HG03103 (cell line): Measurements from ENCODE around the gene BTG1.

Experiments
- ATAC-seq: cut with Tn5 transposase; IDR thresholded peaks from one replicate; pipeline ENCODE4 v1.9.1; 2021; ENCODE audit warnings: low read depth; ENCODE audit not compliant: unreplicated experiment

BTG1 gene, protein sequence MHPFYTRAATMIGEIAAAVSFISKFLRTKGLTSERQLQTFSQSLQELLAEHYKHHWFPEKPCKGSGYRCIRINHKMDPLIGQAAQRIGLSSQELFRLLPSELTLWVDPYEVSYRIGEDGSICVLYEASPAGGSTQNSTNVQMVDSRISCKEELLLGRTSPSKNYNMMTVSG

DNA sequence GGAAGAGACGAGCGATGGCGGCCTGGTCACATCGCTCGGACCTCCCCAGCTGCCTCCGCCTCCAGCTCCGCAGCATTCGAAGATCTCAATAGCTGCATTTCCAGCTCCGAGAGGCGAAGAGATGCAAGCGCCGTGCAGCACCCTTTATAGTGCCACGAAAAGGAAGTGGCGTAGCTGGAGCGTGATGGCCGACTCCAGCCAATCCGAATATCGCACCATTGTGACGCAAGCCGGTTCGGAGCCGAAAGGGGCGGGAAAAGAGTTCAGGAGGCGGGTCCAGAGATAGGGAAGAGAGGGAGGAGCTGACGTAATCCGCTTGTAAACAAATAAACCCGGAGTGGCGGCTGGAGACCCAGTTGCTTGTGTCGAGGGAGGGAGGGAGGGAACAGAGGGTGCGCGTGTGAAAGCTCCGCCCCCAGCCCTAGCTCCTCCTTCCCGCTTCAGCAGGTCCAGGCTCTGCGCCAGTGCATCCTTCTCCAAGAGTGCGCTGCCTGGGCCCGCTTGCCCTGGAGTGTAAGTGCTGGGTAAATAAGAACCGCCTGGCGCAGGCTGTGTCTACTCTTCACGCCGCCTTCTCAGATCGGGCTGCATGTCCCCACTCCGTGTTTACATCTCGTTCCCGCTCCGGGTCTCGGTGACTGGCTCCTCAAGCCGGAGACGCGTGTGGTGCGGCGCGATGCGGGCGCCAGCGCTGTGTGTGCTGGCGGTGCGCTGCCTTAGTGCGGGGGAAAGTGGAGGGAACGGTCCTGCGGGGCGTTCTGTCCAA is at the start of gene BTG1:
Gene BTG1 (minus strand): TSS at position 116 of the 766 bp plus-strand sequence. CDS start 311 bp downstream, outside the sequence.
- peak; percentile 60 for ATAC-seq

DNA sequence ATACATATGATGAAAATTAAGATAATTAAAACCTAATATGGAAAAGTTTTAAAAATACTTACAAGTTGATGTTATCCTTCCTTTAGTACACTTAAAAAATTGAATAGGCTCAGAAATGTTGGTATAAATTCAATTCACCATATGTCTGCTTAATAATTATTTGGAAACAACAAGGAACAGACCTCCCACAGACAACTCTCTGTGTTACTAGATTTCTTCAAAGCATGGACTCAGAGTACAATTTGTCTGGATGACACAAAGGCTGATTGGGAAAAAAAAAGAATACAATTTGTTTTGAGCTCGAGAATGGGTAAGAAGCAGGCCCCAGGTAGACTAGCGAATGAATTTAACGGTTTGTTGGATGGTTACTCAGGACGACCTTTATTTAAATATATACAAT is 48.9 kb upstream of the BTG1 start:
- no peak for ATAC-seq

DNA sequence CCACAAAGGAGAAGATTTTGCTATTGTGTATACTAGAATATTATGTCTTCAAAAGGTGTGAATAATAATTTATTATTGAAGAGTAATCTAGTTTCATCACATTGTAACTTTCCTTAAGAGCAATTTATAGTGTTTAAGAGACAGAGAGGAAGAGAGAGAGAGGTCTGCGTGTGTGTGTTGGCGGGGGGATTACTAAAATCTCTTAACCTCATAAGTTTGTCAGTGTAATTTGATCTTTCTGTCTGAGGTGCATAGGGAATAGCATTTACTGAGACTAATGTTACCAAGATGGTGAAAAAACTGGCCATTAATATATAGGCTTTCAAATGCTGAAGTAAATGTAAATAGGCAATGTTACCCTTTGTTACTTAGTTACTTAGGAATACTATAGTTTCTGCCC is 48.2 kb upstream of the BTG1 start:
- no peak for ATAC-seq

- ATAC-seq: no peak
Measured at GRCh38 chr12:92193063-92193462, 47.4 kb upstream of the BTG1 start.

- ATAC-seq: no peak
Measured at GRCh38 chr12:92192360-92192759, 46.7 kb upstream of the BTG1 start.

DNA sequence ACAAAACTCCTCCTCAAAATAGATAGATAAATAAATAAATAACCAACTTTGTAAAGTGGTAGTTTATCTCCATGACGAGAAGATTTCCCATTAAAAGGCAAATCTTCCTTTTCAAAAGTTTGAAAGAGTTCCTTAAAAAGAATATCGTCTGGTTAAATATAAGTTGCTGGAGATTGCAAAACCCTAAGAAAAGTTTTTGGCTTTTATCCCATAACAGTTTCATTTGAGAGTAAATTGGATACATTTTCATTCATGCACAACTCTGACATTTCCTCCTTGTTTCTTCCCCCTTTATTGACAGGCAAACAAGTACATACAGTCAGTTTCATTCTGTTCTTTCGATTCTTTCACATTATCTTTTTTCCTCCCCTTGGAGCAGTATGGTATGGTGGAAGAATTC is 45.4 kb upstream of the BTG1 start:
- ATAC-seq: no peak

DNA sequence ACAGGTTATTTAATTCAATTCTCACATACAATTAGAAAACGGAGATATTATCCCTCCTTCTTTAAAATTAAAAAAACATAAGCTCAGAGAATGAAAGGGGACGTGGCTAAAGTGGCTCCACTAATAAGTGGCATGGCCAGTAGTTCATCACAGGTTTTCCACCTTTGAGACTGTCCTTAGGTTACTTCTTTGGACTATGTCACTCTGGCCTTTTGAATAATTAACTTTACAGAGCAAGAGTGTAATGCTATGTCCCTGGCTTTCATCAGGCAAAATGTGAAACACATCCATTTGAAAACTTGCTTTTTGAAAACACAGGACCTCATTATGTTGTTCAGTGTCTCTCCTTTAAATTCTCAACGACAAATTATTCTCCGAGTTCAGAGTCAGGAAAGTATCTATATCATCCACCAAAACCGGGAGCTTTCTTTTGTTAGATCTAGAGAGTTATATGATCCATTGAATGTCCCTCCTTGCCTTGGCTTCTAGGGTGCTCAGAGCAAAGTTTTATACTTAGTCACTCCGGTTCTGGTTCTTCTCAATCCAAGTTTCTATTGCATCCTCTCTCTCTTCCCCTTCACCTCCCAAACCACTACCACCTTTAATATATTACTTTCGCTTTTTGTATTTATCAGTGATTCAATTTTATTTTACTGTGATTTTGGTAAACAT is 43.0 kb upstream of the BTG1 start:
- ATAC-seq: no peak

GRCh38 chr12:92186038-92186470 is 40.4 kb upstream of the BTG1 start:
- no peak for ATAC-seq

DNA sequence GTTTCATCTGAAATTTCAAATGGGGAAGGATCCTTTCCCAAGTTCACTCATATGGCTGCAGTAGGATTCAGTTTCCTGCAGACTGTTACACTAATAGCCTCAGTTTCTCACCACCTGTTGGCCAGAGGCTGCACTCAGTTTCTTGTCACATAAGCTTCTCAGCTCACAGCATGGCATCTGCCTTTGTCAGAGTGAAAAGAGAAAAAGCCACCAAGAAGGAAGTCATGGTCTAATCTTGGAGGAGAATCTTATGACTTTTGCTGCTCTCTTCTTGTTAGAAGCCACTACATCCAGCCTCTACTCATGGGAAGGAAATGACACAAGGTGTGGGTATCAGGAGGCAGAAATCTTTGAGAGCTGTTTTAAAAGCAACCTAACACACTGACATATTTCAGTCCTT is 39.4 kb upstream of the BTG1 start:
- ATAC-seq: peak; percentile 73

DNA sequence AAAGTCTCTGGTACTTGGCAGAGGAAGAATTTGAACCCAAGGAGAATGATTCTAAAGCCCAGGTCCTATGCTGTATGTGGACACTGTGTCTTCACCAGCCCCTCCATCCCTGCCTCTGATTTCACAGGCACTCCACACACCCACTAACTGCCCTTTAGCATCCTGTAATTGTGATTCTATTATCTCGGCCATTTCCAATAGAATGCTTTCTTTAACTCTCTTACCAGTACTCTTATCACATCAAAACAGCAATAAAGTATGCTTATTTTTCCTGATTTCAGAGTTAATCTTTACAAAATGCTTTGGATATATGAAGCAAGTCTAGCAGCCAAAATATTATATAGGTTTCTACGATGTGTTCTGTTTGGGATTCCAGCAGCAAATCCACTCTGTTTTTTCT is 37.9 kb upstream of the BTG1 start:
- ATAC-seq: no peak

- no peak for ATAC-seq
Measured at GRCh38 chr12:92178340-92178739, 32.7 kb upstream of the BTG1 start.

- no peak for ATAC-seq
Measured at GRCh38 chr12:92176646-92177045, 31.0 kb upstream of the BTG1 start.

GRCh38 chr12:92175961-92176360 is 30.3 kb upstream of the BTG1 start:
- ATAC-seq: no peak

DNA sequence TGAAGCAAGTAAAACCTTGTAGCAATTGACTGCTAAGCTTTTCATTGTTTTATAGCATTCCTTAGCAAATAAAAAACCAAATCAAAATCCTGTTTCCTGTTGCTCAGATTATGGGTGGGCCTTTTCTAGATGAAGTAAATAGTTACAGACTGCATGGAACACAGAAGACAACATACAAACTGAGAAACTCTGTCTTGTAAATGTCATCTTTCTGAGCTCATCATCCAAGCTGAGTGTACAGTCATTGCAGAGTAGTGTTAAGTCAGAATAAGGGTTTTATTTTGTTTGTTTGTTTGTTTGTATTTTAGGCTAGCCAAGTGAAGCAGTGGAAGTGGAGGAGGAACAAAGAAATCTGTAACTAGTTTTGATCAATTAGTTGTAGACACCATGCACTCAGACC is 24.4 kb upstream of the BTG1 start:
- ATAC-seq: no peak

GRCh38 chr12:92167075-92167474 is 21.4 kb upstream of the BTG1 start:
- no peak for ATAC-seq

DNA sequence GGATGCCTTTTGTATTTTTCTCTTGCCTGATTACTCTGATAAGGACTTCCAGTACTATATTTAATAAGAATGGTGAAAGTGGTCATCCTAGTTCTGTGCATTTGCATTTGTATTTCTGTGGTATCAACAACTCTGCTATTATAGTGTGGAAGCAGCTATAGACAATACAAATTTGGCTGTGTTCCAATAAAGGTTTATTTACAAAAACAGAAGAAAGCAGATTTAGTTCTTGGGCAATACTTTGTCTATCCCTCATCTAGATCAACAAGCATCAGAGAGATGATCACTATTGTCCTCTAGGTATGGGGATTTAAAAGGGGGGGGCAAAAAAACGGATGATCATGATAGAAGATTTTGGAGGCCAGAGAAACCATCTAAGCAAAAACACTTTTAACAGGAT is 19.1 kb upstream of the BTG1 start:
- no peak for ATAC-seq

- ATAC-seq: no peak
Measured at GRCh38 chr12:92162079-92162478, 16.4 kb upstream of the BTG1 start.

DNA sequence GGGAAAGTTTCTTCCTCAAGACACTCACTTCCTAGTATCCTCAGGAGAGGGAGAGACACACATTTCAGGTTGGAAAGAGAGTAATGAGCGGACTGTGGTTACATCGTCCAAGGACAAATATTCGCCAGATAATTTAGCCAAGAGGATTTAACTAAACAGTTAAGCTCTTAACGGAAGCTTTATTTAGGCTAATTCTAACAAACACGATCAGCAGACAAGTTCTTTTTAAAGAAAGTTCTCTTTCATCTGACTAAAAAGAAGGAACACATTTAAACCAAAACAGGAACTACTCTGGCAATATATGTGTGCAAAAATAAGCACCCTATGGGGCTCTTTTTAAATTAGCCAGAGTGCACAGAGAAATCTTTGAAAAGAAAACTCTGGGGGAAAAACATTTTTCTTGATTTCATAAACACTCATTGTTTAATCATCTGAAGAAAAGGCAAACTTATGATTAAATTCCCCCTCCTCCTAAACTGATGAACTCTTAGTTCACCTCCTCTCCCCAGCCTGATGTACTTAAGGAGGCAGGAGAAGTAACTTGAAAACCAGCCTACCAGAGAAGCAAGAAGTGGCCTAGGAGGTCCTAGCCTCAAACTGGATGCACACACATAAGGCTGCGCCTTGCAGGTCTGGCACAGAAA is 13.3 kb upstream of the BTG1 start:
- ATAC-seq: peak; percentile 47

GRCh38 chr12:92156704-92157395 is 11.2 kb upstream of the BTG1 start:
- no peak for ATAC-seq

DNA sequence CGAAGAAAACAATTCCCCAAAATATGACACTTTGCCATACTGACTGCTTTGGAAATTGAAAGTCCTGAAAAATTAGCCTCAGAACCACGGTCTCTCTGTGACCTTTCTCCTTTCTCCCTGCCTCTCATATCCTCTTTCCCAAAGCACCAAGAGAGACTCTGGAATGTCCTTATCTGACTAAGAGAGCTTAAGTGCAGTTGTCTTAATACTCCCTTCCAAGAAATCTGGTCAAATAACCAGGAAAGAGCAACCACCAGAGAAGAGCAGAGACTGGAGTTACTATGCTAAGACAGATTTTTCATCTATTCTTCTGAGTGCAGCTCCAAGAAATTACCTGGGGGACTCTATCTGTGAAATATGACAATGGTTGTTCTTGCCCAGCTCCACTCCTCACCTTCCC is 10.5 kb upstream of the BTG1 start:
- no peak for ATAC-seq

GRCh38 chr12:92155733-92156132 is 10.1 kb upstream of the BTG1 start:
- no peak for ATAC-seq
